ENCODE data around the gene JAM3.

JAM3 gene

GRCh38 chr11:134196756-134197155 is 127.9 kb downstream of the JAM3 start:
- no peak for TF ChIP-seq CTCF (conservative IDR thresholded peaks at IDR 0.05; ENCODE audit: low read depth, low read length)
- no peak for DNase-seq (ENCODE audit: low read depth)
- H3K4me3 ChIP-seq (ENCODE audit: low read length): no peak overlapping the region

- no peak overlapping the region for H3K4me3 ChIP-seq (ENCODE audit: low read length)
- no peak for DNase-seq (ENCODE audit: low read depth)
- no peak for TF ChIP-seq CTCF (conservative IDR thresholded peaks at IDR 0.05; ENCODE audit: low read depth, low read length)
Measured at GRCh38 chr11:134199531-134199930, 130.7 kb downstream of the JAM3 start.

GRCh38 chr11:134200688-134201087 is 131.8 kb downstream of the JAM3 start:
- H3K4me3 ChIP-seq (ENCODE audit: low read length): no peak overlapping the region
- TF ChIP-seq CTCF (conservative IDR thresholded peaks at IDR 0.05; ENCODE audit: low read depth, low read length): no peak
- no peak for DNase-seq (ENCODE audit: low read depth)

All from retinal pigment epithelial cell (primary cell).